ENCODE measurements around the gene KMO.

KMO gene

GRCh38 chr1:241586905-241587512, 54.8 kb downstream of the KMO start:
- DNase-seq, result no peak
- ATAC-seq (ENCODE audit: insufficient read depth, low read depth), result no peak
- no peaks in the 10 kb centered on the region for H3K36me3 ChIP-seq (ENCODE audit: insufficient read depth, low read length)
- H3K4me1 ChIP-seq (ENCODE audit: insufficient read depth, low read length), result no peaks in the 10 kb centered on the region
- H4K20me1 ChIP-seq (ENCODE audit: insufficient read depth, low read length), result no peaks in the 10 kb centered on the region
- no peak overlapping the region for H3K4me2 ChIP-seq (ENCODE audit: insufficient read depth, low read length)
- no peaks in the 10 kb centered on the region for H3K27me3 ChIP-seq (ENCODE audit: insufficient read depth, low read length, poor library complexity)
- no peak for TF ChIP-seq CTCF (IDR thresholded peaks at IDR 0.05; ENCODE audit: borderline replicate concordance, extremely low read depth, low read length, poor library complexity, severe bottlenecking)
- no peak for TF ChIP-seq EZH2 (IDR thresholded peaks at IDR 0.05; ENCODE audit: borderline replicate concordance, low read depth, low read length, severe bottlenecking)
- no peak overlapping the region for H3K27ac ChIP-seq (ENCODE audit: low read length)
- H2AFZ ChIP-seq (ENCODE audit: low read depth, low read length), result no peak overlapping the region
- no peak overlapping the region for H3K9ac ChIP-seq (ENCODE audit: low read depth, low read length)
- no peaks in the 10 kb centered on the region for H3K9me3 ChIP-seq (ENCODE audit: insufficient read depth, low read length, severe bottlenecking)
- no peaks in the 10 kb centered on the region for H3K79me2 ChIP-seq (ENCODE audit: insufficient read depth, low read length)
- H3K4me3 ChIP-seq (ENCODE audit: low read depth in 1 of 2, low read length in 2 of 2), result no peak overlapping the region

- no peak overlapping the region for H3K4me2 ChIP-seq (ENCODE audit: insufficient read depth, low read length)
- H3K9me3 ChIP-seq (ENCODE audit: insufficient read depth, low read length, severe bottlenecking), result no peaks in the 10 kb centered on the region
- H4K20me1 ChIP-seq (ENCODE audit: insufficient read depth, low read length), result no peaks in the 10 kb centered on the region
- H3K79me2 ChIP-seq (ENCODE audit: insufficient read depth, low read length), result no peaks in the 10 kb centered on the region
- H2AFZ ChIP-seq (ENCODE audit: low read depth, low read length), result no peak overlapping the region
- TF ChIP-seq EZH2 (IDR thresholded peaks at IDR 0.05; ENCODE audit: borderline replicate concordance, low read depth, low read length, severe bottlenecking) (no peak), CTCF (IDR thresholded peaks at IDR 0.05; ENCODE audit: borderline replicate concordance, extremely low read depth, low read length, poor library complexity, severe bottlenecking) (no peak)
- H3K4me3 ChIP-seq (ENCODE audit: low read depth in 1 of 2, low read length in 2 of 2), result no peak overlapping the region
- no peak overlapping the region for H3K9ac ChIP-seq (ENCODE audit: low read depth, low read length)
- DNase-seq (no peak), ATAC-seq (ENCODE audit: insufficient read depth, low read depth) (no peak)
- H3K36me3 ChIP-seq (ENCODE audit: insufficient read depth, low read length), result no peaks in the 10 kb centered on the region
- H3K4me1 ChIP-seq (ENCODE audit: insufficient read depth, low read length), result no peaks in the 10 kb centered on the region
- H3K27ac ChIP-seq (ENCODE audit: low read length), result no peak overlapping the region
- H3K27me3 ChIP-seq (ENCODE audit: insufficient read depth, low read length, poor library complexity), result no peaks in the 10 kb centered on the region
Observed at GRCh38 chr1:241589521-241589920, 57.3 kb downstream of the KMO start.

GRCh38 chr1:241590719-241591118, 58.5 kb downstream of the KMO start:
- Histone ChIP-seq H3K4me3 (ENCODE audit: low read depth in 1 of 2, low read length in 2 of 2) (no peak overlapping the region), H3K36me3 (ENCODE audit: insufficient read depth, low read length) (no peaks in the 10 kb centered on the region), H3K27me3 (ENCODE audit: insufficient read depth, low read length, poor library complexity) (no peaks in the 10 kb centered on the region), H3K79me2 (ENCODE audit: insufficient read depth, low read length) (no peaks in the 10 kb centered on the region), H3K9ac (ENCODE audit: low read depth, low read length) (no peak overlapping the region), H3K9me3 (ENCODE audit: insufficient read depth, low read length, severe bottlenecking) (no peaks in the 10 kb centered on the region), H3K4me1 (ENCODE audit: insufficient read depth, low read length) (no peaks in the 10 kb centered on the region), H3K4me2 (ENCODE audit: insufficient read depth, low read length) (no peak overlapping the region), H3K27ac (ENCODE audit: low read length) (no peak overlapping the region), H2AFZ (ENCODE audit: low read depth, low read length) (no peak overlapping the region), H4K20me1 (ENCODE audit: insufficient read depth, low read length) (no peaks in the 10 kb centered on the region)
- TF ChIP-seq EZH2 (IDR thresholded peaks at IDR 0.05; ENCODE audit: borderline replicate concordance, low read depth, low read length, severe bottlenecking) (no peak), CTCF (IDR thresholded peaks at IDR 0.05; ENCODE audit: borderline replicate concordance, extremely low read depth, low read length, poor library complexity, severe bottlenecking) (no peak)
- ATAC-seq (ENCODE audit: insufficient read depth, low read depth) (no peak), DNase-seq (no peak)

All from DND-41 (cell line).